Activated CD8-positive, alpha-beta T cell treated with anti-CD3 and anti-CD28 coated beads for 36 hours (primary cell): ENCODE results near the gene HPRT1. TPM values are rescaled to one million over a fixed set of nuclear protein-coding genes. Genes with fewer than 3 reads are reported as not detected.

Experiments used
- ATAC-seq: fragments of 200-7000 bp; cut with Tn5 transposase; one replicate; pipeline ENCODE4 v1.10.0; 2021; ENCODE audit warnings: mild to moderate bottlenecking, moderate library complexity
- CTCF ChIA-PET: fragments of 350-600 bp; sonication (Branson Sonifier 250); formaldehyde crosslinking; loops from one replicate; lab custom pipeline; 2021; ENCODE audit warnings: antibody characterized with exemption; lab: Charles Lee
- POLR2A ChIA-PET: fragments of 350-600 bp; sonication (Branson Sonifier 250); formaldehyde crosslinking; loops from one replicate; lab custom pipeline; 2021; ENCODE audit warnings: antibody characterized with exemption; lab: Charles Lee
- DNase-seq: peaks from one replicate; pipeline ENCODE4 v3.0.0-alpha.2; 2020
- H3K27ac Mint-ChIP-seq: one replicate; pipeline ENCODE4 v1.8.0; 2021; ENCODE audit warnings: mild to moderate bottlenecking, mixed read lengths
- H3K27me3 Mint-ChIP-seq: one replicate; pipeline ENCODE4 v1.8.0; 2021; ENCODE audit warnings: mixed read lengths
- H3K36me3 Mint-ChIP-seq: one replicate; pipeline ENCODE4 v1.8.0; 2021; ENCODE audit warnings: low read depth, mixed read lengths
- H3K4me1 Mint-ChIP-seq: one replicate; pipeline ENCODE4 v1.8.0; 2021; ENCODE audit warnings: low read depth, mixed read lengths
- H3K4me3 Mint-ChIP-seq: one replicate; pipeline ENCODE4 v1.8.0; 2021; ENCODE audit warnings: mild to moderate bottlenecking, moderate library complexity, mixed read lengths
- H3K9me3 Mint-ChIP-seq: one replicate; pipeline ENCODE4 v1.8.0; 2021; ENCODE audit warnings: mixed read lengths
- intact Hi-C: fragments of 100-400 bp; cut with micrococcal nuclease; formaldehyde crosslinking; loops from one replicate; pipeline ENCODE4 v1.10.0; 2022
- microRNA-seq: library from miRNA; unstranded; fragments of <30 nt; microRNA quantifications from one replicate; pipeline ENCODE4 v1.2.0, GENCODE V29; 2022; ENCODE audit warnings: borderline microRNAs expressed, borderline replicate concordance
- total RNA-seq, 2 experiments: library from RNA; stranded (reverse); gene quantifications; one replicate each; pipeline ENCODE4 v1.2.3, GENCODE V29; 2021
- TF ChIP-seq, protein P1 (sequence below): fragments of 200-600 bp; IDR thresholded peaks from one replicate; pipeline ENCODE4 v1.8.0; 2022; ENCODE audit warnings: antibody characterized with exemption, mild to moderate bottlenecking

Gene HPRT1
- total RNA-seq, 2 experiments from 2014 or later, result 118 to 120 TPM

DNA sequence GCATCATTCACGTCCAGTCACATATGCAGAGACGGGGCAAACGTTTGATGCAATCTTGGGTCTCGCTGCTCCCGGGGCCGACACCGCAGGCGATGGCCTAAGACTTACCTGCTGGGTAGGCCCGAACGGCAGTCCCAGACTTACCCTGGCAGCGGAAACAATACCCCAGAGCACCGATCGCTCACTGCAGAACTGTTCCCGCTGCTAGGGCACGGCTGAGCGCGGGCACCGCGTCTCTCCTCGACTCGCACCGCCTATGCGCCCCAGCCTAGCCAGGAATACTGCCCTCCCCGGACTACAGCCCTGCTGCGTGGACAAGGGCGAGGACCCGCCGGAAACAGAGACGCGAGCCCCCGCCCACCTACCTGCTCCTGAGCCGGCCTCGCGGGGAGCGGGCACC lies 86.2 kb downstream of the HPRT1 start:
- CTCF ChIA-PET, result no interaction called here
- intact Hi-C loops, result no loop called here
- no peaks in the 10 kb centered on the region for H3K36me3 Mint-ChIP-seq
- no peaks in the 10 kb centered on the region for H3K9me3 Mint-ChIP-seq
- peaks cover 28% of the 10 kb centered on the region for H3K27me3 Mint-ChIP-seq
- H3K4me1 Mint-ChIP-seq, result peaks cover 21% of the 10 kb centered on the region
- no peak overlapping the region for H3K4me3 Mint-ChIP-seq
- ATAC-seq (no peak), DNase-seq (no peak)
- no peak overlapping the region for H3K27ac Mint-ChIP-seq
- POLR2A ChIA-PET, result no interaction called here
- TF ChIP-seq, protein P1, sequence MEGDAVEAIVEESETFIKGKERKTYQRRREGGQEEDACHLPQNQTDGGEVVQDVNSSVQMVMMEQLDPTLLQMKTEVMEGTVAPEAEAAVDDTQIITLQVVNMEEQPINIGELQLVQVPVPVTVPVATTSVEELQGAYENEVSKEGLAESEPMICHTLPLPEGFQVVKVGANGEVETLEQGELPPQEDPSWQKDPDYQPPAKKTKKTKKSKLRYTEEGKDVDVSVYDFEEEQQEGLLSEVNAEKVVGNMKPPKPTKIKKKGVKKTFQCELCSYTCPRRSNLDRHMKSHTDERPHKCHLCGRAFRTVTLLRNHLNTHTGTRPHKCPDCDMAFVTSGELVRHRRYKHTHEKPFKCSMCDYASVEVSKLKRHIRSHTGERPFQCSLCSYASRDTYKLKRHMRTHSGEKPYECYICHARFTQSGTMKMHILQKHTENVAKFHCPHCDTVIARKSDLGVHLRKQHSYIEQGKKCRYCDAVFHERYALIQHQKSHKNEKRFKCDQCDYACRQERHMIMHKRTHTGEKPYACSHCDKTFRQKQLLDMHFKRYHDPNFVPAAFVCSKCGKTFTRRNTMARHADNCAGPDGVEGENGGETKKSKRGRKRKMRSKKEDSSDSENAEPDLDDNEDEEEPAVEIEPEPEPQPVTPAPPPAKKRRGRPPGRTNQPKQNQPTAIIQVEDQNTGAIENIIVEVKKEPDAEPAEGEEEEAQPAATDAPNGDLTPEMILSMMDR, result no peak

DNA sequence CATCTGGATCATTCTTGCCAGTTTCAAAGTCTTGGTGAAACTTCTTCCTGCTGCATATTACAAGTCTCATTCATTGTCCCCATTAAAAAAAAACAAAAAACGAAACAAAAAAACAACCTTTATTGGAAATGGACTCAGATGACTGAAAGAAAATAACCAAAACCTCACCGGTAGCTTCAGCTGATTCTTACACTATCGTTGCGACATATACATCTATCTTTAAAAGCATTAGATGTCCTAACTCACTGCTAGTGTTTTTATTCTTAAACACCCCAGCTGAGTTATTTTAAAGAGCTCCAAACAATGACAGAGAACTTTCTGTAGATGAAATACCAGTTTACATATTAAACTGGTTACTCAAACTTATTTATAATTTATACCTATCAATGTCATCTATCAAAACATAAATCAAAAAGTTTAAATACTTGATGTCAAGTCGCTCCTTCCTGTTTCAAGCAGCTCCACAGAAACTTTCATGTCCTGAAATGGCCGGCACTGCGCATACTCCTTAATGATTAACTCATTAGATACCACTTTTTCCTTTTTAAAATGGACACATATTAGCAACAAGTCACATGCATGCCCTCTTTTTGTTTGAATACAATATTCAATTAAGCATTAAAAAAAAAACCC lies 87.2 kb downstream of the HPRT1 start:
- Mint-ChIP-seq H3K27ac (no peak overlapping the region), H3K36me3 (no peaks in the 10 kb centered on the region), H3K4me3 (no peak overlapping the region), H3K27me3 (peaks cover 30% of the 10 kb centered on the region), H3K9me3 (no peaks in the 10 kb centered on the region), H3K4me1 (peaks cover 21% of the 10 kb centered on the region)
- CTCF ChIA-PET, result no interaction called here
- ATAC-seq (no peak), DNase-seq (no peak)
- POLR2A ChIA-PET, result no interaction called here
- TF ChIP-seq, protein P1, result no peak
- intact Hi-C loops, result no loop called here

DNA sequence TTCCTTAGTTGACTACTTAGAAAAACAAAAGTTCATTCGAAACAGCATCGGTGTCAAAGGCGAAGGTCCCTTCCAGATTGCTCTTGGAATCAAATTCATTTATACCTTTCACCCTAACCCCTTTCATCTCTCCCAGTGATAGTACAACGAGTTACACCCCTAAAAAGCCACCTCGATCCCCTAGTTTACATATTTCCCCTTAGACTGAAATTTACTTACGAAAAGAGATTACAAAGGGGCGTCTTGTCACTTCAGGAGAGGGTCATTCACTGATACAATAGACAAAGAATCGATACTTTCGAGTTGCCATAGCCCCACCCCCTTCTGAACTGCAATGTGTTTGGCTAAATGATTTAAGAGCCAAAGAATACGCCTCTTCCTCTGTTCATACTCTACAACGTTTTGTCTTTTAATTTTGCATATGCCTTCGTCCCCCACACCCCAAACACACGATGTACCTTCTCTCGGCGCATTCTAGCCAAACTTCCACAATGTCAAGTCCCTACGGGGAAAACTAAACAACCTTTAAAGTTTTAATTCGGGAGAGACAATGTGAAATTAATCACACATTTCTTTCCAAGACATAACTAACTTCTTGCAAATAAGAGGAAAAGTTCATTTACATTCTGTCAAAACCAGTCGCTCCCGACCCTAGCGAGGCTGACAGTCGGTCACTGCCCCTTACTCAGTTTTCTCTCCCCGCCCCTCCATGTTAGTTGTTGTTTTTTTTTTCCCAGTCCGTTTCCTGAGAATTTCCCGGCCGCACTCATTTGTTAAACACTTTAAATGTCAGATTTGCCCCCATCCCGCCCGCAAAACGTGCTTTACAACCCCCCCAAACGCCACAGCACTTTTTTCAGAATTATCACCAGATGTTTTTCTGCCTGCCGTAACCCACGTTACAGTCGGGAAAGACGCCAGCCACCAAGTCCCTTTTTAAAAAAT lies 88.6 kb downstream of the HPRT1 start:
- Mint-ChIP-seq H3K27ac (peak overlapping the region; percentile 86), H3K27me3 (peaks cover 32% of the 10 kb centered on the region), H3K9me3 (no peaks in the 10 kb centered on the region), H3K36me3 (no peaks in the 10 kb centered on the region), H3K4me3 (peak overlapping the region; percentile 80), H3K4me1 (peaks cover 16% of the 10 kb centered on the region)
- ATAC-seq (no peak), DNase-seq (peak; percentile 24)
- intact Hi-C loops, result no loop called here
- TF ChIP-seq, protein P1, result no peak
- ChIA-PET POLR2A (no interaction called here), CTCF (no interaction called here)

Small RNA genes within 50 kb of the gene (microRNA-seq; reads per million reads assigned to microRNA genes)
- 1,929 reads per million, percentile 91 among the genes with 10 or more reads in this experiment for gene MIR424
- not detected for gene MIR450A1
- gene MIR450A2, result not detected
- not detected for gene MIR450B
- 83.0 reads per million, percentile 67 among the genes with 10 or more reads in this experiment for gene MIR503
- 11.2 reads per million, percentile 36 among the genes with 10 or more reads in this experiment for gene MIR542

Other genes with a start within 250 kb of the HPRT1 start
- gene CCDC160, start 223.0 kb upstream of the HPRT1 start, total RNA-seq, result not detected
- gene PHF6, start 86.9 kb upstream of the HPRT1 start, total RNA-seq, result 10 to 100 TPM; 66.0 to 69.4 TPM
- not detected for gene PLAC1, start 198.3 kb downstream of the HPRT1 start, total RNA-seq